SU-DHL-6 (cell line): ENCODE data around the gene CADM4.
"Not testable (repeated sequence)": the region's sequence is repeated elsewhere in the genome, so short reads cannot be mapped to it uniquely, and the experiment has no call there.

Experiments used
- H2AFZ ChIP-seq: fragments of 200-600 bp; sonication (generic); 2 replicates; pipeline ENCODE4 v1.6.1; 2014; ENCODE audit warnings: low read depth, mild to moderate bottlenecking, moderate library complexity, mixed read lengths, antibody characterized with exemption, low read length; ENCODE audit not compliant: severe bottlenecking
- H3F3A ChIP-seq: fragments of 200-600 bp; shearing (Covaris generic); 2 replicates; pipeline ENCODE4 v1.6.0; 2016; ENCODE audit warnings: antibody characterized with exemption, mild to moderate bottlenecking; ENCODE audit not compliant: insufficient read depth
- H3K27ac ChIP-seq: fragments of 200-600 bp; sonication (generic); 2 replicates; pipeline ENCODE4 v1.5.1; 2016; ENCODE audit warnings: low read depth, mild to moderate bottlenecking, low read length, moderate library complexity, mixed read lengths
- H3K27me3 ChIP-seq: fragments of 200-600 bp; sonication (generic), shearing (Covaris generic); 2 replicates; pipeline ENCODE4 v1.6.0; 2014; ENCODE audit warnings: mild to moderate bottlenecking, low read length
- H3K36me3 ChIP-seq: fragments of 200-600 bp; sonication (generic); 2 replicates; pipeline ENCODE4 v1.6.1; 2014; ENCODE audit warnings: mild to moderate bottlenecking, low read length, mixed read lengths
- H3K4me2 ChIP-seq: fragments of 300-600, 200-600 bp; shearing (Covaris generic), sonication (generic); 2 replicates; pipeline ENCODE4 v1.6.0; 2014; ENCODE audit warnings: low read length, low read depth, mild to moderate bottlenecking; ENCODE audit not compliant: poor library complexity, severe bottlenecking
- H3K4me3 ChIP-seq: fragments of 200-600 bp; sonication (generic); 2 replicates; pipeline ENCODE4 v1.5.1; 2014; ENCODE audit warnings: antibody characterized with exemption, low read length, mild to moderate bottlenecking, mixed read lengths; ENCODE audit not compliant: insufficient read depth, poor library complexity, severe bottlenecking
- H3K79me2 ChIP-seq: fragments of 200-600 bp; sonication (generic); 2 replicates; pipeline ENCODE4 v1.6.1; 2014; ENCODE audit warnings: mild to moderate bottlenecking, low read length, moderate library complexity; ENCODE audit not compliant: insufficient read depth
- H3K9ac ChIP-seq: fragments of 200-600 bp; sonication (generic); 2 replicates; pipeline ENCODE4 v1.7.0; 2014; ENCODE audit warnings: mild to moderate bottlenecking, low read length
- H3K9me2 ChIP-seq: fragments of 200-600 bp; sonication (generic); replicated peaks from 2 replicates; pipeline ENCODE4 v1.6.1; 2014; ENCODE audit warnings: low read length; ENCODE audit not compliant: insufficient read depth
- H3K9me3 ChIP-seq: fragments of 200-600 bp; sonication (generic); 2 replicates; pipeline ENCODE4 v1.6.1; 2014; ENCODE audit warnings: low read length, mixed read lengths; ENCODE audit not compliant: insufficient read depth
- H4K20me1 ChIP-seq: fragments of 200-600 bp; sonication (generic); 2 replicates; pipeline ENCODE4 v1.6.1; 2014; ENCODE audit warnings: low read depth, mild to moderate bottlenecking, antibody characterized with exemption, low read length, moderate library complexity, mixed read lengths
- EZH2phosphoT487 ChIP-seq: fragments of 200-600 bp; sonication (generic), shearing (Covaris generic); conservative IDR thresholded peaks from 2 replicates; pipeline ENCODE4 v1.6.1; 2018; ENCODE audit warnings: mild to moderate bottlenecking, antibody characterized with exemption, low read length, moderate library complexity, mixed read lengths
- TF ChIP-seq, protein P1 (sequence below): fragments of 200-600 bp; sonication (generic); IDR thresholded peaks from one replicate; pipeline ENCODE4 v1.5.1; 2017; ENCODE audit warnings: antibody characterized with exemption, mild to moderate bottlenecking, low read length, moderate library complexity; ENCODE audit not compliant: insufficient read depth, poor library complexity, severe bottlenecking

The CADM4 gene

DNA sequence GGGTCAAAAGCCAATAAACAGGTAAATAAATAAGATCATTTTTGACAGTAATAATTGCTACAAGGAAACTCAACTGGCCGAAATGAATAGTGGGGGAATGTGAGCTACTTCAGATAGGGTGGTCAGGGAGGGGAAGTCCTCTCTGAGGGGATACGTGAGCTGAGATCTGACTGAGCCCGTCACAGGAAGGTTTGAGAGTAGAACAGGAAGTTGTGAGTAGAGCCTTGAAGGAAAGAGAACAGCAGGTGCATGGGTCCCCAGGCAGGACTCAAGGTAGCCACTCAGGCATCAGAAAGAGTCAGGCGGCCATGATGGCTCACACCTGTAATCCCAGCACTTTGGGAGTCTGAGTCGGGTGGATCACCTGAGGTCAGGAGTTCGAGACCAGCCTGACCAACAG is 50.0 kb downstream of the CADM4 start:
- Histone ChIP-seq H3K9me3 (no peaks in the 10 kb centered on the region), H3K36me3 (no peaks in the 10 kb centered on the region), H3K27ac (no peak overlapping the region), H4K20me1 (no peaks in the 10 kb centered on the region), H3K4me2 (no peak overlapping the region), H3F3A (no peaks in the 10 kb centered on the region), H3K4me3 (no peak overlapping the region), H3K27me3 (no peaks in the 10 kb centered on the region), H3K9me2 (no peaks in the 10 kb centered on the region), H3K79me2 (no peaks in the 10 kb centered on the region), H3K9ac (no peak overlapping the region), H2AFZ (no peak overlapping the region)
- TF ChIP-seq EZH2phosphoT487 = no peak
- TF ChIP-seq, protein P1, sequence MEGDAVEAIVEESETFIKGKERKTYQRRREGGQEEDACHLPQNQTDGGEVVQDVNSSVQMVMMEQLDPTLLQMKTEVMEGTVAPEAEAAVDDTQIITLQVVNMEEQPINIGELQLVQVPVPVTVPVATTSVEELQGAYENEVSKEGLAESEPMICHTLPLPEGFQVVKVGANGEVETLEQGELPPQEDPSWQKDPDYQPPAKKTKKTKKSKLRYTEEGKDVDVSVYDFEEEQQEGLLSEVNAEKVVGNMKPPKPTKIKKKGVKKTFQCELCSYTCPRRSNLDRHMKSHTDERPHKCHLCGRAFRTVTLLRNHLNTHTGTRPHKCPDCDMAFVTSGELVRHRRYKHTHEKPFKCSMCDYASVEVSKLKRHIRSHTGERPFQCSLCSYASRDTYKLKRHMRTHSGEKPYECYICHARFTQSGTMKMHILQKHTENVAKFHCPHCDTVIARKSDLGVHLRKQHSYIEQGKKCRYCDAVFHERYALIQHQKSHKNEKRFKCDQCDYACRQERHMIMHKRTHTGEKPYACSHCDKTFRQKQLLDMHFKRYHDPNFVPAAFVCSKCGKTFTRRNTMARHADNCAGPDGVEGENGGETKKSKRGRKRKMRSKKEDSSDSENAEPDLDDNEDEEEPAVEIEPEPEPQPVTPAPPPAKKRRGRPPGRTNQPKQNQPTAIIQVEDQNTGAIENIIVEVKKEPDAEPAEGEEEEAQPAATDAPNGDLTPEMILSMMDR = no peak

DNA sequence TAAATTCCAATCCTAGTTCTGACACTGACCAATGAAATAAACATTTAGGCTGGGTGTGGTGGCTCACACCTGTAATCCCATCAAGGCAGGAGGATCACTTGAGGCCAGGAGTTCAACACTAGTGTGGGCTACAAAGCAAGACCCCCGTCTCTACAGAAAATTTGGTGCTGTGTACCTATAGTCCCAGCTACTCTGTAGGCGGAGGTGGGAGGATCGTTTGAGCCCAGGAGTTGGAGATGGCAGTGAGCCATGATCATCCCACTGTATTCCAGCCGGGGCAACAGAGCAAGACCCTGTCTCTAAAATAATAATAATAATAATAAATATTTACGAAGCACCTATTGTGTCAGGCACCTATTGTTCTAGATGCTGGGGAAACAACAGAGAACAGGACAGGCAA is 50.4 kb downstream of the CADM4 start:
- Histone ChIP-seq H3K9me3 (no peaks in the 10 kb centered on the region), H4K20me1 (no peaks in the 10 kb centered on the region), H3K27ac (no peak overlapping the region), H3K9ac (no peak overlapping the region), H3K4me3 (no peak overlapping the region), H3K4me2 (no peak overlapping the region), H3F3A (no peaks in the 10 kb centered on the region), H3K27me3 (no peaks in the 10 kb centered on the region), H3K9me2 (no peaks in the 10 kb centered on the region), H2AFZ (no peak overlapping the region), H3K79me2 (no peaks in the 10 kb centered on the region), H3K36me3 (no peaks in the 10 kb centered on the region)
- TF ChIP-seq EZH2phosphoT487 = no peak
- TF ChIP-seq, protein P1 = no peak

DNA sequence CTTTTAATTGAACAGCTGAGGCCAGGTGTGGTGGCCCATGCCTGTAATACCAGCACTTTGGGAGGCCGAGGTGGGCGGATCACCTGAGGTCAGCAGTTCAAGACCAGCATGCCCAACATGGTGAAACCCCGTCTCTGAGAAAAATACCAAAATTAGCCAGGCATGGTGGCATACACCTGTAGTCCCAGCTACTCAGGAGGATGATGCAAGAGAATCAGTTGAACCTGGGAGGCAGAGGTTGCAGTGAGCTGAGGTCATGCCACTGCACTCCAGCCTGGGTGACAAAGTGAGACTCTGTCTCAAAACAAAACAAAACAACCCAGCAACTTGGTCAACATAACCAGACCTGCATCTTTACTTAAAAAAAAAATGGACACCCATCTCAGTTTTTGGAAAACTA is 52.6 kb downstream of the CADM4 start:
- H3K36me3 ChIP-seq, H3K9ac ChIP-seq, H3K27me3 ChIP-seq, H3K9me3 ChIP-seq, H4K20me1 ChIP-seq, H3K79me2 ChIP-seq, H3F3A ChIP-seq, H2AFZ ChIP-seq, H3K4me3 ChIP-seq, H3K4me2 ChIP-seq, H3K9me2 ChIP-seq, H3K27ac ChIP-seq: not testable (repeated sequence)

DNA sequence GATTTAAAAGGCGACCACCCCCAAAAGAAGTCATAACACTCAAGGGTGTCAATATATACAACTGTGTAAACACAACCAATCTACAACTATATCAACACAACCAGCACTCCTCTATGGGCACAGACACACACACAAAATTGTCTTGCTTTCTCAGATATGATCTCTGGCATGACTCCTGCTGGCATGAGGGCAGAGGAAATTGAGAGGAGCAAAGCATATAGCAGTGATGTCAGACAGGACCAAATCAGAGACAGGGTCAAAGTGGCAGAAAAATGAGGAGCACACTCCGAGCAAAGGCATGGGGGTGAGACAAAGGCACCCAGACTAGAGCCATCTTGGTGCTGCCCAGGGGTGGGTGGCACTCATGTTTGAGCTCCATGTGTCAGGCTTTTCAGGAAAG is 53.3 kb downstream of the CADM4 start:
- H3K27ac ChIP-seq = no peak overlapping the region
- H3F3A ChIP-seq = no peaks in the 10 kb centered on the region
- H3K4me3 ChIP-seq = no peak overlapping the region
- no peaks in the 10 kb centered on the region for H3K9me3 ChIP-seq
- no peaks in the 10 kb centered on the region for H3K27me3 ChIP-seq
- H3K4me2 ChIP-seq = no peak overlapping the region
- no peaks in the 10 kb centered on the region for H3K79me2 ChIP-seq
- H3K9ac ChIP-seq = no peak overlapping the region
- no peaks in the 10 kb centered on the region for H4K20me1 ChIP-seq
- no peak for TF ChIP-seq EZH2phosphoT487
- TF ChIP-seq, protein P1 = no peak
- no peaks in the 10 kb centered on the region for H3K36me3 ChIP-seq
- no peaks in the 10 kb centered on the region for H3K9me2 ChIP-seq
- no peak overlapping the region for H2AFZ ChIP-seq
